K562 (cell line): ENCODE data around the gene PTP4A2. TPM values are rescaled to one million over a fixed set of nuclear protein-coding genes. Genes with fewer than 3 reads are reported as not detected.

ENCODE experiments used
- AFF1 ChIP-seq, 2 experiments: fragments of 450-650 bp; IDR thresholded peaks; 2 replicates each; pipeline ENCODE4 v1.6.1; 2018; ENCODE audit warnings: mild to moderate bottlenecking in 2 of 2, low read depth in 1 of 2; ENCODE audit not compliant: partially characterized antibody in 2 of 2
- DMBX1 ChIP-seq: fragments of 250-450 bp; sonication (Bioruptor Pico); IDR thresholded peaks from 2 replicates; pipeline ENCODE4 v1.8.0; 2022; ENCODE audit warnings: inconsistent platforms, mild to moderate bottlenecking, moderate library complexity, borderline replicate concordance
- ETV6 ChIP-seq, 3 experiments: fragments of 150-350 bp in 1 of 3; sonication (generic) in 1 of 3; formaldehyde crosslinking in 1 of 3; IDR thresholded peaks; 2 replicates each; pipeline versions ENCODE4 v1.6.1 to v1.8.0; 2014 to 2022; ENCODE audit warnings: borderline replicate concordance in 2 of 3, low read depth in 2 of 3, antibody characterized with exemption in 1 of 3, low read length in 1 of 3, mild to moderate bottlenecking in 1 of 3, missing genetic modification reagents in 1 of 3
- FOXJ3 ChIP-seq: sonication (generic); formaldehyde crosslinking; IDR thresholded peaks from 2 replicates; pipeline ENCODE4 v1.4.0; 2020; ENCODE audit warnings: mild to moderate bottlenecking, missing genetic modification reagents
- FOXK1 ChIP-seq: sonication (generic); formaldehyde crosslinking; IDR thresholded peaks from 2 replicates; pipeline ENCODE4 v1.8.0; 2022; ENCODE audit warnings: missing genetic modification reagents, mild to moderate bottlenecking, borderline replicate concordance
- HNRNPLL ChIP-seq: fragments of 200-400 bp; formaldehyde crosslinking; IDR thresholded peaks from 2 replicates; pipeline ENCODE4 v1.6.1; 2017; ENCODE audit warnings: low read length, low read depth, mild to moderate bottlenecking; ENCODE audit not compliant: poor library complexity, severe bottlenecking
- NFXL1 ChIP-seq: fragments of 450-650 bp; formaldehyde crosslinking; IDR thresholded peaks from 2 replicates; pipeline ENCODE4 v1.4.0; 2021; ENCODE audit warnings: mild to moderate bottlenecking
- POLR2B ChIP-seq: fragments of 450-650 bp; IDR thresholded peaks from 2 replicates; pipeline ENCODE4 v1.6.1; 2018; ENCODE audit warnings: low read depth; ENCODE audit not compliant: partially characterized antibody
- SMARCA5 ChIP-seq: fragments of 450-650 bp; IDR thresholded peaks from 2 replicates; pipeline ENCODE4 v1.6.1; 2016
- TAL1 ChIP-seq: fragments of 450-650 bp; IDR thresholded peaks from 2 replicates; pipeline ENCODE4 v1.6.1; 2016; ENCODE audit warnings: mild to moderate bottlenecking
- TCF7L2 ChIP-seq: fragments of 150-350 bp; IDR thresholded peaks from 2 replicates; pipeline ENCODE4 v1.6.1; 2016; ENCODE audit warnings: low read depth, mild to moderate bottlenecking, low read length, moderate library complexity
- ZNF431 ChIP-seq: sonication (generic); formaldehyde crosslinking; IDR thresholded peaks from 2 replicates; pipeline ENCODE4 v1.8.0; 2022; ENCODE audit warnings: mild to moderate bottlenecking, missing genetic modification reagents
- ZNF436 ChIP-seq: fragments of 250-450, 450-650 bp; sonication (Bioruptor Pico); formaldehyde crosslinking; IDR thresholded peaks from 2 replicates; pipeline ENCODE4 v1.7.0; 2020; ENCODE audit warnings: mild to moderate bottlenecking
- ZNF695 ChIP-seq: fragments of 450-650 bp; formaldehyde crosslinking; IDR thresholded peaks from 2 replicates; pipeline ENCODE4 v1.4.0; 2020; ENCODE audit warnings: mild to moderate bottlenecking, moderate library complexity
- polyA plus RNA-seq, 8 experiments: library from polyadenylated mRNA; depleted of rRNA in 4 of 8; stranded (reverse) in 5 of 8; unstranded in 3 of 8; fragments of >200 nt; fragmentation: Nextera tagmentation in 2 of 8; fragmentation: Illumina TruSeq in 1 of 8; extraction: Ambion mirVana in 2 of 8; extraction: Trizol in 1 of 8; gene quantifications; 2 replicates each; pipeline versions ENCODE4 v1.2.1 to v1.2.3, GENCODE V29; 2011 to 2014; ENCODE audit warnings: inconsistent platforms in 1 of 8, missing spikeins in 1 of 8
- total RNA-seq, 7 experiments: library from RNA; depleted of rRNA in 6 of 7; stranded (reverse); fragments of >200 nt in 6 of 7; fragmentation: Illumina TruSeq in 2 of 7; extraction: Trizol in 2 of 7; gene quantifications; 2 replicates each; pipeline versions ENCODE4 v1.2.1 to v1.2.3, GENCODE V29; 2011 to 2021; ENCODE audit warnings: low replicate concordance in 1 of 7
- TF ChIP-seq, protein P1 (sequence below): fragments of 450-650 bp; conservative IDR thresholded peaks from 2 replicates; pipeline ENCODE4 v1.6.1; 2016; ENCODE audit warnings: missing genetic modification characterization, low read depth, mild to moderate bottlenecking, missing compliant biosample characterization, moderate library complexity
- TF ChIP-seq, protein P2 (sequence below): sonication (generic); formaldehyde crosslinking; IDR thresholded peaks from 2 replicates; pipeline ENCODE4 v1.8.1; 2022; ENCODE audit warnings: missing genetic modification reagents
- TF ChIP-seq, protein P3 (sequence below): sonication (generic); formaldehyde crosslinking; IDR thresholded peaks from 2 replicates; pipeline ENCODE4 v1.8.0; 2023; ENCODE audit warnings: mild to moderate bottlenecking, missing genetic modification reagents

Gene PTP4A2
- total and polyA plus RNA-seq, 9 of the 15 experiments (the other 6 are each of a cell fraction or from before 2014, with no cell fraction given): 197 to 870 (median 480) TPM

DNA sequence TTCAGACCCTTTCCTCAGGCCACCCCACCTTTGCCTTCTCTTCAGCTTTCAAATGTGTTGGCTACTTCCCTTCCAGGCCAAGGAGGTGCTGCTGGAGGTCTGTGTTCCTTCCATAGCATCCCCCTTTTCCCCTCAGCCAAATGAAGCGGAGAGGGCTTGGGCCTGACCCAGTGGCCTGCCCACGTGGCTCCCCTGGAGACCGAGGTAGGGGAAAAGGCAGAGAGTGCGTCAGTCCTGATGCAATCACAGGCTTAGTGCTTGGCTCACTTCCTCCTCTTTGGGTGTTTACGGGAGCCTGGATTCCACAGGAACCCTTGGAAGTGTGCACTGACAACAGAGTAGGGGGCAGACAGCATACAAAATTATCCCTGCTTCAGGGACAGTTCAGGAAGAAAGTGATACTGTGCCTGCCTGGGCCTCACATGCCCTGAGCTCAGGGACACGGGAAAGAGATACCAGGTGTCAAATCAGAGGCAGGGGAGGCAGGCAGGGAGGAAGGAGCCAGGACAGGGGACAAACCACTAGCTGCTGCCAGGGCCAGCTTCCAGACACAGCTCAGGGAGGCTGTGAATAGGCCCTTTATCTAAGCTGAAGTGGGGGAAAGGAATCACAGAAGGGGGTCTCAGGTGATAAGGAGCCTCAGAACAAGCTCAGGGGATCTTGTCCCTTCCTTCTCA, 16.6 kb upstream of the PTP4A2 start (continued):
- TF ChIP-seq AFF1 (IDR thresholded peaks at IDR 0.05; ENCODE audit: low read depth in 1 of 2, partially characterized antibody in 2 of 2) (peak; percentile 61 to 72), HNRNPLL (peak; percentile 33), FOXK1 (CRISPR knock-in tag) (no peak), SMARCA5 (peak; percentile 41; the same call in 1 of the 2 replicates), POLR2B (peak; percentile 37), ZNF695 (CRISPR knock-in tag) (no peak), TCF7L2 (no peak), ETV6 (IDR thresholded peaks at IDR 0.05; ENCODE audit: borderline replicate concordance in 1 of 2, low read depth in 2 of 2, low read length in 1 of 2) (peak in 1 of 2 experiments; percentile 50; a peak in 1 of 4 replicates), ETV6 (CRISPR knock-in tag; IDR thresholded peaks at IDR 0.05; ENCODE audit: borderline replicate concordance) (no peak), TAL1 (no peak), ZNF436 (CRISPR knock-in tag) (no peak), NFXL1 (CRISPR knock-in tag) (0 out of 2 replicates have a peak, but pooled peaks have one; percentile 26), FOXJ3 (no peak), ZNF431 (CRISPR knock-in tag) (no peak), DMBX1 (peak; percentile 97)
- TF ChIP-seq, protein P1, sequence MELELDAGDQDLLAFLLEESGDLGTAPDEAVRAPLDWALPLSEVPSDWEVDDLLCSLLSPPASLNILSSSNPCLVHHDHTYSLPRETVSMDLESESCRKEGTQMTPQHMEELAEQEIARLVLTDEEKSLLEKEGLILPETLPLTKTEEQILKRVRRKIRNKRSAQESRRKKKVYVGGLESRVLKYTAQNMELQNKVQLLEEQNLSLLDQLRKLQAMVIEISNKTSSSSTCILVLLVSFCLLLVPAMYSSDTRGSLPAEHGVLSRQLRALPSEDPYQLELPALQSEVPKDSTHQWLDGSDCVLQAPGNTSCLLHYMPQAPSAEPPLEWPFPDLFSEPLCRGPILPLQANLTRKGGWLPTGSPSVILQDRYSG (tag): peak; percentile 95
- TF ChIP-seq, protein P2, sequence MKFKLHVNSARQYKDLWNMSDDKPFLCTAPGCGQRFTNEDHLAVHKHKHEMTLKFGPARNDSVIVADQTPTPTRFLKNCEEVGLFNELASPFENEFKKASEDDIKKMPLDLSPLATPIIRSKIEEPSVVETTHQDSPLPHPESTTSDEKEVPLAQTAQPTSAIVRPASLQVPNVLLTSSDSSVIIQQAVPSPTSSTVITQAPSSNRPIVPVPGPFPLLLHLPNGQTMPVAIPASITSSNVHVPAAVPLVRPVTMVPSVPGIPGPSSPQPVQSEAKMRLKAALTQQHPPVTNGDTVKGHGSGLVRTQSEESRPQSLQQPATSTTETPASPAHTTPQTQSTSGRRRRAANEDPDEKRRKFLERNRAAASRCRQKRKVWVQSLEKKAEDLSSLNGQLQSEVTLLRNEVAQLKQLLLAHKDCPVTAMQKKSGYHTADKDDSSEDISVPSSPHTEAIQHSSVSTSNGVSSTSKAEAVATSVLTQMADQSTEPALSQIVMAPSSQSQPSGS: no peak
- TF ChIP-seq, protein P3, sequence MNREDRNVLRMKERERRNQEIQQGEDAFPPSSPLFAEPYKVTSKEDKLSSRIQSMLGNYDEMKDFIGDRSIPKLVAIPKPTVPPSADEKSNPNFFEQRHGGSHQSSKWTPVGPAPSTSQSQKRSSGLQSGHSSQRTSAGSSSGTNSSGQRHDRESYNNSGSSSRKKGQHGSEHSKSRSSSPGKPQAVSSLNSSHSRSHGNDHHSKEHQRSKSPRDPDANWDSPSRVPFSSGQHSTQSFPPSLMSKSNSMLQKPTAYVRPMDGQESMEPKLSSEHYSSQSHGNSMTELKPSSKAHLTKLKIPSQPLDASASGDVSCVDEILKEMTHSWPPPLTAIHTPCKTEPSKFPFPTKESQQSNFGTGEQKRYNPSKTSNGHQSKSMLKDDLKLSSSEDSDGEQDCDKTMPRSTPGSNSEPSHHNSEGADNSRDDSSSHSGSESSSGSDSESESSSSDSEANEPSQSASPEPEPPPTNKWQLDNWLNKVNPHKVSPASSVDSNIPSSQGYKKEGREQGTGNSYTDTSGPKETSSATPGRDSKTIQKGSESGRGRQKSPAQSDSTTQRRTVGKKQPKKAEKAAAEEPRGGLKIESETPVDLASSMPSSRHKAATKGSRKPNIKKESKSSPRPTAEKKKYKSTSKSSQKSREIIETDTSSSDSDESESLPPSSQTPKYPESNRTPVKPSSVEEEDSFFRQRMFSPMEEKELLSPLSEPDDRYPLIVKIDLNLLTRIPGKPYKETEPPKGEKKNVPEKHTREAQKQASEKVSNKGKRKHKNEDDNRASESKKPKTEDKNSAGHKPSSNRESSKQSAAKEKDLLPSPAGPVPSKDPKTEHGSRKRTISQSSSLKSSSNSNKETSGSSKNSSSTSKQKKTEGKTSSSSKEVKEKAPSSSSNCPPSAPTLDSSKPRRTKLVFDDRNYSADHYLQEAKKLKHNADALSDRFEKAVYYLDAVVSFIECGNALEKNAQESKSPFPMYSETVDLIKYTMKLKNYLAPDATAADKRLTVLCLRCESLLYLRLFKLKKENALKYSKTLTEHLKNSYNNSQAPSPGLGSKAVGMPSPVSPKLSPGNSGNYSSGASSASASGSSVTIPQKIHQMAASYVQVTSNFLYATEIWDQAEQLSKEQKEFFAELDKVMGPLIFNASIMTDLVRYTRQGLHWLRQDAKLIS: no peak
